ENCODE data around the gene LTA.
"Not testable (repeated sequence)": the region's sequence is repeated elsewhere in the genome, so short reads cannot be mapped to it uniquely, and the experiment has no call there.

DNA sequence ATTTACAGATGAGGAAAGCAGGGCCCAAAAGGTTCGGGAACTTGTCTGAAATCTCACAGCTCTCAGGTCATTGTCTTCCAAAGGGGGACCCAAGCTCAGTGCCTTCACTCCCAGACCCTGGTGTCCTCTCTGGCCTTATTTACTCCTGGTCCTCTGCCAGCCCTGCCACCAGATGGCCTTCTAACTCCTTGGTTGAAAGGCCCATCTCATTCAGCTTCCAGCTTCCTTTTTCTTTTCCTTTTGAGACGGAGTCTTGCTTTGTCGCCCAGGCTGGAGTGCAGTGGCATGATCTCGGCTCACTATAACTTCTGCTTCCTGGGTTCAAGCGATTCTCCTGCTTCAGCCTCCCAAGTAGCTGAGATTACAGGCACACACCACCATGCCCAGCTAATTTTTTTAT lies 20.7 kb upstream of the LTA start:
- TF ChIP-seq, protein P1, sequence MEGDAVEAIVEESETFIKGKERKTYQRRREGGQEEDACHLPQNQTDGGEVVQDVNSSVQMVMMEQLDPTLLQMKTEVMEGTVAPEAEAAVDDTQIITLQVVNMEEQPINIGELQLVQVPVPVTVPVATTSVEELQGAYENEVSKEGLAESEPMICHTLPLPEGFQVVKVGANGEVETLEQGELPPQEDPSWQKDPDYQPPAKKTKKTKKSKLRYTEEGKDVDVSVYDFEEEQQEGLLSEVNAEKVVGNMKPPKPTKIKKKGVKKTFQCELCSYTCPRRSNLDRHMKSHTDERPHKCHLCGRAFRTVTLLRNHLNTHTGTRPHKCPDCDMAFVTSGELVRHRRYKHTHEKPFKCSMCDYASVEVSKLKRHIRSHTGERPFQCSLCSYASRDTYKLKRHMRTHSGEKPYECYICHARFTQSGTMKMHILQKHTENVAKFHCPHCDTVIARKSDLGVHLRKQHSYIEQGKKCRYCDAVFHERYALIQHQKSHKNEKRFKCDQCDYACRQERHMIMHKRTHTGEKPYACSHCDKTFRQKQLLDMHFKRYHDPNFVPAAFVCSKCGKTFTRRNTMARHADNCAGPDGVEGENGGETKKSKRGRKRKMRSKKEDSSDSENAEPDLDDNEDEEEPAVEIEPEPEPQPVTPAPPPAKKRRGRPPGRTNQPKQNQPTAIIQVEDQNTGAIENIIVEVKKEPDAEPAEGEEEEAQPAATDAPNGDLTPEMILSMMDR (IDR thresholded peaks at IDR 0.05) = peak; percentile 78
- TF ChIP-seq EZH2 (IDR thresholded peaks at IDR 0.05; ENCODE audit: borderline replicate concordance, insufficient read depth, low read depth, low read length, poor library complexity, severe bottlenecking) = not testable (repeated sequence)

All from B cell (primary cell).